ENCODE measurements around the gene NDUFA8.

The NDUFA8 gene

DNA sequence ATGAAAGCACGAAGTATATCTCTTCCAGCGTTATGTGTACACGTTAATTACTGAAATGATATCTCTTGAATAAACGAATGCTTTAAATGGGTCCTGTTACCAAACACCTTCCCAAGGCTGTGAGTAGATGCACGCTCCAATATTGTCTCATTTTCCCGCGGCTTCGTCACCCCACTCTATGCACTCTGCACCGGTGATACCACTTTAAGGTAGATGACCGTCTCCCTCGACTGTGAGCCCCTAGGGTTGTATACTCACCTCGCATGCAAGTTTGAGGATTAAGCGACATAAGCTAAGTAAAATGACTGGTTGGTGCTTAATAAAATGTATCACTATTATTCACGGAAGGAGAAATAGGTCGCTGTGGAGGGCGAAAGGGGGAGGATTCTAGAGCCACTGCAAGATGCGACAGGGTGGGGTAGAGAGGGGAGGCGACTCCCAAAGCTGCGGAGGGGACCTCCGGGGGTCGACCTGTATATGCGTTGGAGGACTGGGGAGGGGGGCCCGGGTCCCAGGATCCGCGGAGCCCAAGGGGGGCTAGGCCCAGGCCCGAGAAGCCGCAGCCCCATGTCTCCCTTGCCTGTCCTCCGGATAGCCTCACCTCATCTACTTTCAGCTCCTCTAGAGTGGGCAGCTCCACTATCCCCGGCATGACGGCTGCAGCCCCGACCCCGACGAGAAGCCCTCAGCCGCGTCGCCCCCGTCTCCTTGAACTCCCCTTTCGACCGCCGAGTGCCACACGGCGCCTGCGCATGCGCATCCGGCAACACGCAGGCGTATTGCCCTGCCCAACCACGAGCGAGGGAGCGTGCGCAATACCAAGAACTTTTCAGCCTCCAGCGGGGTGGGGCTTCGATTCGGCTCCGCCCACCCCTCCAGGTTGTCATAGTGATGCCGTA, at the start of gene NDUFA8, which contains the start of gene MORN5:
Gene NDUFA8, minus strand, starts transcription at position 754 of the 899 bp plus-strand sequence. Its CDS starts 102 bp downstream, at position 652.
Gene MORN5, plus strand, starts transcription at position 883 of the 899 bp plus-strand sequence. CDS start 65 bp downstream, outside the sequence.
- DNase-seq (ENCODE audit: low read depth in 2 of 2) = peak; percentile 93

GRCh38 chr9:122207096-122207495, 47.5 kb upstream of the NDUFA8 start:
- no peak for DNase-seq (ENCODE audit: low read depth in 2 of 2)

DNA sequence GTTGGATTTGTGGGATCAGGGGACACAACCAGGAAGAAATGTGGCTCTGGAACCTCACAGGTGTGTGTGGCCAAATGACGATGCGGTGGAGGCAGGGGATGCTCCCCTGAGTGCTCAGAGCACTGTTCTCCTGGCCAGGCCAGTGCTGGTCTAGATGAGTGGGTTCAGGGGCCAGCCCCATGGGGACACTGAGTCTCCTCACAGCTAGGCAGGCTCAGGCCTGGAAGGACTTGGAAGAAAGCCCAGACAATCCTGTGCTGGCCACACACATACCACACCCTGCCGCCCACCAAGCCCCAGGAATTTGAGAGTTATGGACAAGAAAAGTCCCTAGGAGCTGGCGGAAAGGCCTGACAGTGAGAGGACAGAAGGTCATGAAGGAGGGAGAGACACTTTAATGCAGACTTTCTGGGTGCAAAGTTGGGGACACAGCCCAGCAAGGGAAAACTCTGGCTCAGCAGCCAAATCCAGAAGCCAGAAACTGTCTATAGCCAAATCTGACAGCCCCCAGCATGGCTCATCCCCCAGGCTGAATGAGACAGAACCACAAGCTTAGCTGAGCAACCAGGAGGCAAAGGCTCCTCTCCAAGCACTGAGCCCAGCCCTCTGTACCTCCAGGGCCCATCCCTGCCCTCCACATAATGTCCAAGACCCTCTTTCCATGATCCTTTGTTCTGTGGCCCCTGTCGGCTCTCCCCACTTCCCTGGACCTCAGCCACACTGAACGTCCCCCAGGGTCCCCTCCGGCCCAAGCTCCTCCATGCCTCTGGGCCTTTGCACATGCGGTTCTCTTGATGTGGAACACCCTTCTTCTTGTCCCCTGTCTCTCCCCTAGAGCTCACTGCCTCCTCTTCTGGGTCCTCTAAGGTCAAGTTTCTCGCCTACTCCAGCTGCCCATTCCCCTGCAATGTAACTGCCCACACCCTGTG, 46.8 kb upstream of the NDUFA8 start:
- DNase-seq (ENCODE audit: low read depth in 2 of 2) = no peak

DNA sequence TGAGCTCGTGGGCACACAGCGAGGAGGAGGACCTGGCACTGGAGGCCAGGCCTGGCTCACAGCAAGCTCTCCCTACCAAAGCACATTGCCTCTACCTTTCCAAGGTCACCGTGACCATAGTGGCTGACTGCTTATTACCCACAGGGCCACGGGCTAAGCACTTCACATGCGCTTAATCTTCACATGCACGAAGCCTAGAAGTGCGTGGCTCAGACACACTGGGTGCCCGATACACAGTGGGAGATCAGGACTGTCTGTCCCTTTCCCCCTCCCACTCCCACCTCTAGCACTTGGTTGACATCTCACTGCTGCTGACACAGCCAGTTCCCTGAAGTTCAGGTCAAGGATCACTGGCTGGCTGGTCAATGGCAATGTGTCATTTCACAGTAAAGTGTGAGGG, 45.6 kb upstream of the NDUFA8 start:
- no peak for DNase-seq (ENCODE audit: low read depth in 2 of 2)

DNA sequence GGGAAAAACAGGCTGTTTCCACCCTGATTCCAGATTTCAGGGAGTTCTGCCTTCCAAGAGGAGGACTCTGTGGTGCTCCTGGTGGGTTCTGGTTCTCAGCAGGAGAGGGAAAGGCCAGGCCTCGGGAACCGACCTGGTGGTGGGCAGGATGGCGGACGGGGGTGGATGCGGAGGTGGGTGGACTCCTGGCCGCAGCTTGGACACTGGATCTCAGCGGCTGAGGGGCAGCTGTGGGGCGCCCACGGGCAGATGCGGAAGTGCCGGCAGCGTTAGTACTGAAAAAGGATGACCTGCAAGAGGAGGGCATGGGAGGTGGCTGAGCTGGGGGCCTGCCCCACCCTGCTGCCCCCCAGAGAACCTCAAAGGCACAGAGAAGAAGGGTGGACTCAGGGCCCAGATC, 44.9 kb upstream of the NDUFA8 start:
- DNase-seq (ENCODE audit: low read depth in 2 of 2) = no peak

GRCh38 chr9:122204055-122204454, 44.5 kb upstream of the NDUFA8 start:
- DNase-seq (ENCODE audit: low read depth in 2 of 2) = no peak

DNA sequence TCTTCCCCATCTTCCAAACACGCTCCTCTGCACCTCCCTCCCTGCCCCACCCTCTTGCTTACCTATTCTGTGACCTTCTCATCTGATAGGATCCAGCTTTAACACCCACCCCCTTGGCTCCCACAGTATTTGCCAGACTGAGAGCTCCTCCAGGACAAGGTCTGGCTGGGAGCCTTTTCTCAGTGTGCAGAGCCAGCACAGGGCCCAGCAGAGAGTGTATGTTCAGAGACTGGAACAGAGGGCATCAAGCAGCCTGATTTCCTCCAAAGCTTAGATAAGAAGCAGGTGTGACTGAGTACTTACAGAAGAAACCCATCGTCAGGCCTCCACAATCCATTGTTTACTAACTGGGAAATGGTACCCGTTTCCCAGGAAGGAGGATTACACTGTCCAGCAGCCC, 42.5 kb upstream of the NDUFA8 start:
- DNase-seq (ENCODE audit: low read depth in 2 of 2) = no peak

DNA sequence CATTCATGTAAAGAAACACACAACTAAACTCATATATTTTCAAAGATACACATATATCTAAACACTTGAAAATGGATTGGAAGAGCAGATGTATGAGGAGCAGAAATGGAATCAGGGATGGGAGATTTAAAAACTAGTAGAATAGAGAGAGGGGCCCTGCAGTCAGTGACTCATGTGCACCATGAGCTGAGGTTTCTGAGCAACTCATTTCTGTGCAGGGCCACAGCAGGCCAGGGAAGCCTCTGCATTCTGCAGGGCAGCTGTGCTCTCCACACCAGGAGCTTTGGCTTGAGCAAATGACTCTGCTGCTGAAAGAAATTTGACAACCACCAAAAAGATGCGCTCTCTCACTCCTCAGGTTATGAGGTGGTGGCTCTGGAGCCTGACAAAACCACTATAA, 42.1 kb upstream of the NDUFA8 start:
- DNase-seq (ENCODE audit: low read depth in 2 of 2) = no peak

DNA sequence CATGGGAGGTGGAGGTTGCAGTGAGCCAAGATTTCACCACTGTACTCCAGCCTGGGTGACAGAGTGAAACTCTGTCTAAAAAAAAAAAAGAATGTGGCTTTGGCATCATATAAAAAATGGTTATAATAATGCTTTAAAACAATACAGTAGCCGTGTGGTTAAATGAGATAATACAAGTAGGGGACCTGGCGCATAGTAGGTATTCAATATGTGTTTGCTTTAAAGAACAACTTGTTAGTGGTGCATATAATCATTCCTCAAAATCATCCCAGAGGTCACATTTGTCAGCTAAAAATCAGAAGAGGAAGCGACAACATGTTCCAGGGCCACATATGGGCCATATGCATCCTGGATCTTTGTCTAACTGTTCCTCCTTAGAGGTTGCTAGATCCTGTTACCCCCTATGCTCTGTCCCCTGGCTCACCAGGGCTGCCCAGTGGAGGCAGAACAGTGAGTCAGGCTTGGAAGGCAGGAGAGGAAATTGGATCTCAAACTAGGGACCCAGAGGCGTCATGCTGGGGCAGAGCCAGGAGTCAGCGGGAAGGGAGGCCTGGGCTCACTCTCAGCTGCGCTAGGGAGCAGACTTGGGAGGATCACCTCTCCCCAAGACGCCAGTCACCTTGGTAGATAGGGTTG, 41.5 kb upstream of the NDUFA8 start:
- no peak for DNase-seq (ENCODE audit: low read depth in 2 of 2)

GRCh38 chr9:122197882-122198281, 38.3 kb upstream of the NDUFA8 start:
- DNase-seq (ENCODE audit: low read depth in 2 of 2) = no peak

DNA sequence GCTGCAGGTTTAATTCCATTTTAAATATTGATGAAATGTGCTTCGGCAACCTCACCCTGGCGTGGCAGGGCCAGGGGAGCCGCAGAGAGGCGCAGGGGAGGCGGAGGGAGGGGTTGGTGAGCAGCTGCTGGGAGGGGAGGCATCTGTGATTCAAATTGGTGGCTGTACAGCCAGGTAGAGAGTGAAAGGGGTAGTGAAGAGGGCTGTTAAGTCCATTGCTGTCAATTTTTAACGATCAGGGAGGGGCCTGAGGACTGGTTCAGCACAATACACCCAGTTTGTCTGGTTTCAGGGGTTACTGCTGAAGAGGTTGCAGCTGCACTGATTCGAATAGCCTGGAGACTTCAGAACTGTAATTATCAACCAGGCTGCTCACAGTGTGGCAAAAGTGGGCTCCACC, 37.8 kb upstream of the NDUFA8 start:
- no peak for DNase-seq (ENCODE audit: low read depth in 2 of 2)

DNA sequence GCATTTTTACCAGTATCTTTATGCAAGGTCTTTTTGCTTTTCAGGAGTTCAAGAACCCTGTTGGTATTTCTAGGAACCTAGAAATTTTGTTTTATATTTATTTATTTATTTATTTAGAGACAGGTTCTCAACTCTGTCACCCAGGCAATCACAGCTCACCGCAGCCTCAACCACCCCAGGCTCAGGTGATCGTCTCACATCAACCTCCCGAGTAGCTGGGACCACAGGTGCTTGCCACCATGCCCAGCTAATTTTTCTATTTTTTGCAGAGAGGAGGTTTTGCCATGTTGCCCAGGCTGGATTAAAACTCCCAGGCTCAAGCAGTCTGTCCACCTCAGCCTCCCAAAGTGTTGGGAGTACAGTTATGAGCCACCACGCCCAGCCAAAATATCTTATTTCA, 36.3 kb upstream of the NDUFA8 start:
- no peak for DNase-seq (ENCODE audit: low read depth in 2 of 2)

DNA sequence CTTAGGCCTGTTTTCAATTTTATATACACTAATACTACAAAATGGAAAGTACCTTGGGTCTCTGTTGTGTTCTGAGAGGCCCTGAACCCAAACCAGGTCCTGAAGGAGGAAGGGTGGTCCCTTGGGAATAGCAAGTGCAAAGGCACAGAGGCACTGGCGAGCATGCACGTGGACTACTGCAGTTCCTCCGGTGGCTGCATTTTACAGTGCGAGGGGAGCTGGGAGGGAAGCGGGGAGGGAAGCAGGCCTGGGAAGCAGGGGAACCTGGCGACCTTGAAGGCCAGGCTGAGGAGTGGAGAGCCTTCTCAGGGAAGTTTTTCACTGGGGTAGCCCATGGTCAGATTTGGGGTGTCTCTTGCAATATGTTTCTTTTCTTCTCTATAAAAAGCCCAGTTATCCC, 34.1 kb upstream of the NDUFA8 start:
- no peak for DNase-seq (ENCODE audit: low read depth in 2 of 2)

DNA sequence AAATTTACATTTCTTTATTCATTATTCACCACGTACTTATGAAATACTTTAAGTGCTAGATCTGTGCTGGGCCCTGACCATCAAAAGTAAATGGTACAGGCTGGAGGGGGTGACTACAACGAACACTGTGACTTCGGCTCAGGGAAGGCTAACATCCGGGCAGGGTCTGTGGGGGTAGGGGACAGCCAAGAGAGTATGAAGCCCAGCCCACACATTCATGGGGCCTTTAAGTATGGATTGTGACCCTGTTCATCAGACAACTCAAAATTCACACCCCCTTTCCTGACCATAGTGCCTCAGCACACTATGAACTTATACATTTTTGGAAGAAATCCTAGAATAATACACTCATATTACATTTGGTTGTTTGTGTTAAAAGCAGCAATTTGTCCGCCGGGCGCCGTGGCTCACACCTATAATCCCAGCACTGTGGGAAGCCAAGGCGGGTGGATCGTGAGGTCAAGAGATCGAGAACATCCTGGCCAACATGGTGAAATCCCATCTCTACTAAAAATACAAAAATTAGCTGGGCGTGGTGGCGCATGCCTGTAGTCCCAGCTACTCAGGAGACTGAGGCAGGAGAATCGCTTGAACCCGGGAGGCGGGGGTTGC, 33.4 kb upstream of the NDUFA8 start:
- no peak for DNase-seq (ENCODE audit: low read depth in 2 of 2)

- DNase-seq (ENCODE audit: low read depth in 2 of 2) = no peak
Measured at GRCh38 chr9:122192261-122192875, 32.8 kb upstream of the NDUFA8 start.

GRCh38 chr9:122191584-122191983, 32.0 kb upstream of the NDUFA8 start:
- DNase-seq (ENCODE audit: low read depth in 2 of 2) = no peak

- no peak for DNase-seq (ENCODE audit: low read depth in 2 of 2)
Measured at GRCh38 chr9:122190597-122191381, 31.2 kb upstream of the NDUFA8 start.

- DNase-seq (ENCODE audit: low read depth in 2 of 2) = no peak
Measured at GRCh38 chr9:122188369-122188768, 28.8 kb upstream of the NDUFA8 start.

- DNase-seq (ENCODE audit: low read depth in 2 of 2) = no peak
Measured at GRCh38 chr9:122186777-122187470, 27.3 kb upstream of the NDUFA8 start.

- no peak for DNase-seq (ENCODE audit: low read depth in 2 of 2)
Measured at GRCh38 chr9:122186301-122186700, 26.7 kb upstream of the NDUFA8 start.

Measured in activated CD4-positive, alpha-beta T cell treated with anti-CD3 and anti-CD28 coated beads for 24 hours (primary cell).